Measurements from ENCODE around the gene CST3. TPM values are rescaled to one million over a fixed set of nuclear protein-coding genes. Genes with fewer than 3 reads are reported as not detected.

Gene CST3
- total RNA-seq, 1 donor from 2014 or later: not detected

DNA sequence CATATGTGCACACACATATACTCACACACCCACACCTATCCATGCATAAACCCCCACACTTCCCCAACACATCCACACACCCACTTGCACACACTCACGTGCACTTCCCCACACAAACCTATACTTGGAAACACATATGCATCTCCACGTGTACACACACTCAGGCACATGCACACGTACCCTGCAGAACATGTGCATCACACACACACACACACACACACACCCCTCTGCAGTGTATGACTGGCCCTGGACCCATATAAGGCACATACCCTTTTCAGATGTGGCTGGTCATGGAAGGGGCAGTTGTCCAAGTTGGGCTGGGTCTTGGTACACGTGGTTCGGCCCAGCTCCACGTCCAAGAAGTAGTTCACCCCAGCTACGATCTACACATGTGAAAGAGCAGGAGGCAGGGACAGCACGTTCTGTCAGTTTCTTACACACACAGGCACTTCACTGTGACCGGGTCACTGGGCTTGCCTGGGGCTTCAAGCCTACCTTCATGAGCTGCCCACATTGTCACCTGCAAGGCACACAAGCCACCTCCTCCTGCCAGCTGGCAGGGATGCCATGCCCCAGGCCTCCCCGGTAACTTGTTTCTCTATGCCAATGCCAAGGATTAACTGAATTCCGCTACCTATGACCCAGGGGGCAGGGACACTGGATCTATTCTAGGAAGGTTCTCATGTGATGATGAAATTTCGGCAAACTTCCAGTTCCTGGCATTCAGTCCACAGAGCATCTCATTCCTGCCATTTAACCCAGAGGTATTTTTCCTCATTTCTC lies 2.6 kb downstream of the CST3 start:
- CTCF ChIA-PET: no interaction called here
- TF ChIP-seq, protein P1, sequence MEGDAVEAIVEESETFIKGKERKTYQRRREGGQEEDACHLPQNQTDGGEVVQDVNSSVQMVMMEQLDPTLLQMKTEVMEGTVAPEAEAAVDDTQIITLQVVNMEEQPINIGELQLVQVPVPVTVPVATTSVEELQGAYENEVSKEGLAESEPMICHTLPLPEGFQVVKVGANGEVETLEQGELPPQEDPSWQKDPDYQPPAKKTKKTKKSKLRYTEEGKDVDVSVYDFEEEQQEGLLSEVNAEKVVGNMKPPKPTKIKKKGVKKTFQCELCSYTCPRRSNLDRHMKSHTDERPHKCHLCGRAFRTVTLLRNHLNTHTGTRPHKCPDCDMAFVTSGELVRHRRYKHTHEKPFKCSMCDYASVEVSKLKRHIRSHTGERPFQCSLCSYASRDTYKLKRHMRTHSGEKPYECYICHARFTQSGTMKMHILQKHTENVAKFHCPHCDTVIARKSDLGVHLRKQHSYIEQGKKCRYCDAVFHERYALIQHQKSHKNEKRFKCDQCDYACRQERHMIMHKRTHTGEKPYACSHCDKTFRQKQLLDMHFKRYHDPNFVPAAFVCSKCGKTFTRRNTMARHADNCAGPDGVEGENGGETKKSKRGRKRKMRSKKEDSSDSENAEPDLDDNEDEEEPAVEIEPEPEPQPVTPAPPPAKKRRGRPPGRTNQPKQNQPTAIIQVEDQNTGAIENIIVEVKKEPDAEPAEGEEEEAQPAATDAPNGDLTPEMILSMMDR (IDR thresholded peaks at IDR 0.05): no peak
- H3K9me3 Mint-ChIP-seq: no peaks in the 10 kb centered on the region
- intact Hi-C loops (cut with micrococcal nuclease): no loop called here
- peaks cover 8% of the 10 kb centered on the region for H3K4me1 Mint-ChIP-seq
- POLR2A ChIA-PET: no interaction called here
- no peak overlapping the region for H3K27ac Mint-ChIP-seq
- H3K4me3 Mint-ChIP-seq: no peak overlapping the region
- H3K27me3 Mint-ChIP-seq: peaks cover 24% of the 10 kb centered on the region
- DNase-seq (no peak), ATAC-seq (ENCODE audit: low read depth) (no peak)
- no peaks in the 10 kb centered on the region for H3K36me3 Mint-ChIP-seq (ENCODE audit: low read depth)

DNA sequence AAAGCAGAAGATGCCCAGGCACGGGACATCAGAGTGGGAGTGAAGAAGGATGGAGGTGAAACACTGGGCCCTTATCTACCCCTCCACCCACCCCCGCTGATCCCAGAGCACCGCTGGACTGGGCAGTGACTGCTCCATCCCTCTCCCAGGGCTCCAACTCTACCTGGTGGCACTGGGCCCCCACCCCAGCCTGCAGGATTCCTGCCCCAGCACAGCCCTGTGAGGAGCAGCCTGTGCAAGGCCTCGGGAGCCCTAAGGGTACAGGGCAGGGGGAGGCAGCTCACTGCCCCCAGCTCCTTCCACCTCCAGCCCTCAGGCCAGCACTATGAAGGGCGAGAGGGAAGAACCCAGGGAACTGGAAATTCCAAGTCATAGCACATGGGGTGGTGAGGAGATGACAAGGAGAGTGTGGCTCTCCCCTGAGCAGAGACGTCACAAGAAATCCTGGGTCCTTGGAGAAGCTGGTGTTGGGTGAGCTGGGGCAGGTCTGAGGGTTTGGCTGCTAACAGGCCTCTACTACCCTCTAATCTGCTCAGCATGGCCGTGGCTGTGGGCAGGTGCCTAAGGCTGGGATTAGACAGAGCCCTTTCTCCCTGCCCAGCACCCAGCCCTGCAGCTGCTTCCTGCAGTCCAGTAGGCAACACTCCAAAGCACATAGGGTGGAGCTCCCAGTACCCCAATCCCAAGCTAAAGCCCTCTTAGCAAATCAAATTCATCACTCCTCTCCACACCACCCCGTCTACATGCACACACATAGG lies 3.5 kb downstream of the CST3 start:
- TF ChIP-seq, protein P1 (IDR thresholded peaks at IDR 0.05): no peak
- DNase-seq: no peak
- H3K9me3 Mint-ChIP-seq: no peaks in the 10 kb centered on the region
- no peak overlapping the region for H3K27ac Mint-ChIP-seq
- peaks cover 24% of the 10 kb centered on the region for H3K27me3 Mint-ChIP-seq
- no peak overlapping the region for H3K4me3 Mint-ChIP-seq
- intact Hi-C loops (cut with micrococcal nuclease): no loop called here
- ChIA-PET POLR2A (no interaction called here), CTCF (no interaction called here)
- H3K4me1 Mint-ChIP-seq: peaks cover 8% of the 10 kb centered on the region
- no peaks in the 10 kb centered on the region for H3K36me3 Mint-ChIP-seq (ENCODE audit: low read depth)
- ATAC-seq (ENCODE audit: low read depth): no peak

DNA sequence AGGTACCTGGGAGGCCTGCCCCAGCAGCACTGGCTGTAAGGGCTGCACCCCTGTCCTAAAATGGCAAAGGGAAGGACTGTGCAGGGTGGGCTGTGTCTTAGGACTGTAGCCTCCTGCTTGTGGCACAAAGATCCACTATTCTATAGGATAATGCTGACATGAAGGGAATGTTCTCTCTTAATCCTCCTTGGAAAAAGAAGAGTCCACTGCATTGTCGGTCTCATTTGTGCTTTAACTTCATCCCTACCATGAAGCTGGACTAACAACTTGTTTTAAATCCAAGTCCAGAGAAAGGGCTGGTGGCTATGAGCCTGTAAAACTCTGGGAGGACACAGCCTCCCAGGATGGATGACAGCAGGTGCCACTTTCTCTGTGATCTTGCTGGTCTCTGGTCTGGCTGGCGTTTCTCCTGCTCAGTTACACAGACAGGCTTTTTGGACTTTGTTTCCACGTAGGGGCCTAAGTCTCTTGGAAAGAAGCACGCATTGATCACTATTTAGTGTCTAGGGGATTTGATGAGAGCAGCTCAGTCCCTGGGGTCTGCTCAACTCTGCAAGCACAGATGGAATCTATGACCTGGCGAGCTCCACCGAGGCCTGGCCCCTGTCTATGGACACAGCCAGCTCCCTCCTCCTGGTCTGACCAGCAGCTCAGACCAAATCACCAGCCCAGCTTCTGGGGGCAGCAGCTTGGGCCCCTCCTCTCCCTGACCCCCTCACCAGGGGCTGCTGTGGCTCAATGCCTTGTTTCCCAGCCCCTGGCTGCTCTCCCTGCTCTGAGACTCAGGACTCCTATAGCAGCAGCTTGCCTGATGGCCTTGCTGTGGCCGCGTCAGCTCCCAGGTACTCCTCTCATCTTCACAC lies 4.8 kb downstream of the CST3 start:
- ATAC-seq (ENCODE audit: low read depth): no peak
- Mint-ChIP-seq H3K36me3 (ENCODE audit: low read depth) (no peaks in the 10 kb centered on the region), H3K27ac (no peak overlapping the region), H3K27me3 (peaks cover 19% of the 10 kb centered on the region), H3K4me1 (peaks cover 8% of the 10 kb centered on the region), H3K4me3 (no peak overlapping the region), H3K9me3 (no peaks in the 10 kb centered on the region)
- ChIA-PET CTCF (no interaction called here), POLR2A (no interaction called here)
- no peak for DNase-seq
- TF ChIP-seq, protein P1 (IDR thresholded peaks at IDR 0.05): no peak
- intact Hi-C loops (cut with micrococcal nuclease): no loop called here

DNA sequence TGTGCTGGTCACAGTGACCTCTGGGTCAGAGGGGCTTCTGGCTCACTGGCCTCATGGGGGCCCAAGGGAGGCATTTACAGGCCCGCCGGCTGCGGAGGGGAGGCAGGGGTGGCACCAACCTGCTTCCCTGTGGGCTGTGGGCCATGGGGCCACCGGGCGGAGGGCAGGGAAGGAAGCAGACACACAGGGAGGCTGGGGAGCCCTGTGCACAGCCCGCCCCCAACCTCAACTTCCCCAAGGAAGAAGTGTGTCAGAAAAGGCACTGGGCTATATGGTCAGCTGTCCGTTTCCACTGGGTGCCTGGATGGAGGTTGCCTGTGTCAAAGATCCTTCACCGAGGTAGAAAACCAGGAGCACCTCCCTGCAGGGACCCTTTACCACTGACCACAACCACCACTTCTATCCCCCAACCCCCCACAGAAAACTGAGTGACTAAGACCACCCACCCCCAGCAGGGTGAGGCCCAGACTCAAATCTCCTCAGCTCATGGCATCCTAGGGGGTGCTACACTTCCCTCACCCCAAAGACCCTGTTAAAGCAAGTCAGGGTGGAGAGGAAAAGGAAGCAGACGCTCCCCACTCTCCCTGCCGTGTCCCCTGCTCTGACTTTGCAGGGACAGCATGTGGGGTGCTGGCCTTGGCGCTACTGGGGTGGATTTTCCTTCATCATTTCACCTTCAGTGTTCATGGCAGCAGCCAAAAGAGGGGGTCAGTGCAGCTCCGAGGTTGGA lies 5.6 kb downstream of the CST3 start:
- Mint-ChIP-seq H3K9me3 (no peaks in the 10 kb centered on the region), H3K36me3 (ENCODE audit: low read depth) (no peaks in the 10 kb centered on the region), H3K4me3 (no peak overlapping the region), H3K4me1 (peaks cover 7% of the 10 kb centered on the region), H3K27ac (no peak overlapping the region), H3K27me3 (peaks cover 19% of the 10 kb centered on the region)
- CTCF ChIA-PET: no interaction called here
- TF ChIP-seq, protein P1 (IDR thresholded peaks at IDR 0.05): no peak
- DNase-seq: no peak
- intact Hi-C loops (cut with micrococcal nuclease): no loop called here
- no peak for ATAC-seq (ENCODE audit: low read depth)
- POLR2A ChIA-PET: no interaction called here
